ENCODE data around the gene ESD.

The ESD gene

DNA sequence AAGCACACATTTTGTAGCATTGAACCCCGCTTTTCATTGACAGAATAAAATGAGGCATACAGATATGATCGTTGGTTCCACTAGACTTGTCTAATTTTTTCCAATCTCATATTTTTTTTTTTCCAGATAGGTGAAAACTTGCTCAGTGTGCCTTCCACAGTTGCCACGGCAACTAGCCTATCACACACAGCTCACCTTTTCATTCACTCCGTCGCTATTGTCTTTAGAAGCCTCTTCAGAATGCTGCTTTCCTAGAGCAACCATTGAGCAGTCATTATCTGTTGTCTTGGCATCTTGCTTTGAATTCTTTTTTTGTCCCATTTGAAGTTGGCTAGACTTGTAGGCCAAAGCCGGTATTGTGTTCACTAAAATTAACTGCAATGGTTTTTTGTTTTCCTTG lies 37.7 kb upstream of the ESD start:
- Histone ChIP-seq H3K4me3 (ENCODE audit: low read length) (no peak overlapping the region), H3K23ac (ENCODE audit: low read length) (no peak overlapping the region), H3K9ac (ENCODE audit: low read length) (no peak overlapping the region), H2BK120ac (ENCODE audit: low read depth, low read length) (no peak overlapping the region), H2AK5ac (ENCODE audit: low read length) (no peak overlapping the region), H3K36me3 (ENCODE audit: control insufficient read depth, insufficient read depth, low read length) (no peaks in the 10 kb centered on the region), H4K8ac (ENCODE audit: low read depth, low read length) (no peak overlapping the region), H2BK5ac (ENCODE audit: low read length) (no peak overlapping the region), H3K18ac (ENCODE audit: low read length) (no peak overlapping the region), H3K4me2 (ENCODE audit: low read length) (no peak overlapping the region), H2BK15ac (replicated peaks; ENCODE audit: low read depth) (no peak overlapping the region), H4K5ac (ENCODE audit: low read length) (no peak overlapping the region), H3K27ac (ENCODE audit: low read depth, low read length) (no peak overlapping the region), H3K79me1 (ENCODE audit: low read length) (no peaks in the 10 kb centered on the region), H3K27me3 (ENCODE audit: insufficient read depth, low read length, poor library complexity) (no peaks in the 10 kb centered on the region), H3K56ac (ENCODE audit: low read length) (no peak overlapping the region), H3K4ac (ENCODE audit: low read depth, low read length) (no peak overlapping the region), H3K4me1 (ENCODE audit: control insufficient read depth, low read depth, low read length) (no peaks in the 10 kb centered on the region), H3K79me2 (ENCODE audit: control insufficient read depth, insufficient read depth, low read length) (no peaks in the 10 kb centered on the region)
- no CpG with 5 or more reads among the region's 6 CpGs for WGBS (ENCODE audit: extremely low coverage, insufficient coverage, low lambda C conversion rate)
- DNase-seq = peak; percentile 30

DNA sequence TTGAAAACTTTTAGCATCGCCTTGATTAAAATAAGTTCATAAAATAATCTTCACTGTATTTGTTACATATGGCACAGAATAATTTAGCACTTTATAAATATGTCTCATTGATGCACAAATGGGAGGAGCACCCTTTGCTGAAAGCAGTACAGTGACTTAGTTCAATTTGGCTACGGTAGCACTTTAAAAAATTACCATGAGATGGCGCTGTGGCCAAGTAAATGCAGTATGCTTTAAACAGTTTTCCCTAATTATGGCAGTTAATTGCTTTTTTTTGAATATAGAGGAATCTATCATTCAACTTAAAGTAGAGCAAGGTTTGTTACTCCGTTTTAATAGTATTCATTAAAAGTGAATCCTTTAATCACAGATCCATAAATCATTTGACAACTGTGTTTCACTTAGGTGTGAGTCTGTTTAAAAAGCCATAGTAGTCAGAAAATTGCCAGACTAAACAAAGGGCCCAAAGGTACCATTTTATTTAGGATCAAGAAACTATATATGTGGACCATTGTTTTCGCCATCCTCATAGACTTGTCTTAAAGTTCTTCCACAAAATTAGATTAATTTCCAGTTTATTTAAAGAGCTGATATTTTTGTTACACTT lies 34.7 kb upstream of the ESD start:
- Histone ChIP-seq H3K79me2 (ENCODE audit: control insufficient read depth, insufficient read depth, low read length) (no peaks in the 10 kb centered on the region), H3K79me1 (ENCODE audit: low read length) (no peaks in the 10 kb centered on the region), H3K4ac (ENCODE audit: low read depth, low read length) (no peak overlapping the region), H2BK15ac (replicated peaks; ENCODE audit: low read depth) (no peak overlapping the region), H3K56ac (ENCODE audit: low read length) (no peak overlapping the region), H3K4me1 (ENCODE audit: control insufficient read depth, low read depth, low read length) (no peaks in the 10 kb centered on the region), H3K4me2 (ENCODE audit: low read length) (no peak overlapping the region), H2AK5ac (ENCODE audit: low read length) (no peak overlapping the region), H2BK5ac (ENCODE audit: low read length) (no peak overlapping the region), H3K4me3 (ENCODE audit: low read length) (no peak overlapping the region), H4K8ac (ENCODE audit: low read depth, low read length) (no peak overlapping the region), H3K27me3 (ENCODE audit: insufficient read depth, low read length, poor library complexity) (no peaks in the 10 kb centered on the region), H3K23ac (ENCODE audit: low read length) (no peak overlapping the region), H4K5ac (ENCODE audit: low read length) (no peak overlapping the region), H3K36me3 (ENCODE audit: control insufficient read depth, insufficient read depth, low read length) (no peaks in the 10 kb centered on the region), H3K9ac (ENCODE audit: low read length) (no peak overlapping the region), H3K18ac (ENCODE audit: low read length) (no peak overlapping the region), H3K27ac (ENCODE audit: low read depth, low read length) (no peak overlapping the region), H2BK120ac (ENCODE audit: low read depth, low read length) (no peak overlapping the region)
- WGBS (ENCODE audit: extremely low coverage, insufficient coverage, low lambda C conversion rate) = no CpG with 5 or more reads among the region's 5 CpGs
- peak; percentile 45 for DNase-seq

DNA sequence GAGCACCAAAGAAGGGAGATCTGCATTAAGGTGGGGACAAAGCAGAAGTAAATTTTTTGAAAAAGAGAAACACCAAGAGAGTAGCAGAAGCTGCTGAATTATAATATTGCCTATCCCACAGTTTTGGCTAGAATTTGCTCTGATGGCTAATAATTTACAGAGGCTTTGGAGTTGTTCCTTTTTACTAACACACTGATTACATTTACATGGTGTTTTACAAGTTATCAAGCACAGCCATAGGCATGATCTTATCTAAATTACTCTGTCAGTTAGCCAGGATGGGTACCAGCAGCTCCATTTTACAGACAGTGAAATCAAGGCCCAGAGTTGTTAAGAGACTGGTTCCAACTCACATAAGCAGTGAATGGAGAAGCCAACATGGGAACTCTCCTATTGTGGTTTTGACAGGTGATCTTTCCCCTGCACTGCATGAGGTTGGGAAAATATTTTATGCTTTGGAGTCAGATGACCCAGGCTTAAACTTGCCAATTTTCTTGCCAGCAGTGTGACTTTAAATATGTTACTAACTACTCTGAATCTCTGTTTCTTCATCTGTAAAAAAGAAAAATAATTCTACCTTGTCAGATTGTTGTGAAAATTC lies 33.5 kb upstream of the ESD start:
- H3K27ac ChIP-seq (ENCODE audit: low read depth, low read length) = no peak overlapping the region
- H3K36me3 ChIP-seq (ENCODE audit: control insufficient read depth, insufficient read depth, low read length) = no peaks in the 10 kb centered on the region
- no peaks in the 10 kb centered on the region for H3K79me1 ChIP-seq (ENCODE audit: low read length)
- H3K18ac ChIP-seq (ENCODE audit: low read length) = no peak overlapping the region
- no peak overlapping the region for H3K9ac ChIP-seq (ENCODE audit: low read length)
- H2BK15ac ChIP-seq (replicated peaks; ENCODE audit: low read depth) = no peak overlapping the region
- no peaks in the 10 kb centered on the region for H3K4me1 ChIP-seq (ENCODE audit: control insufficient read depth, low read depth, low read length)
- no peak for DNase-seq
- no peak overlapping the region for H3K23ac ChIP-seq (ENCODE audit: low read length)
- H3K79me2 ChIP-seq (ENCODE audit: control insufficient read depth, insufficient read depth, low read length) = no peaks in the 10 kb centered on the region
- no peak overlapping the region for H3K4me2 ChIP-seq (ENCODE audit: low read length)
- no peak overlapping the region for H3K56ac ChIP-seq (ENCODE audit: low read length)
- H3K4ac ChIP-seq (ENCODE audit: low read depth, low read length) = no peak overlapping the region
- no peak overlapping the region for H2AK5ac ChIP-seq (ENCODE audit: low read length)
- H3K4me3 ChIP-seq (ENCODE audit: low read length) = no peak overlapping the region
- no peak overlapping the region for H2BK5ac ChIP-seq (ENCODE audit: low read length)
- no peaks in the 10 kb centered on the region for H3K27me3 ChIP-seq (ENCODE audit: insufficient read depth, low read length, poor library complexity)
- no peak overlapping the region for H2BK120ac ChIP-seq (ENCODE audit: low read depth, low read length)
- no peak overlapping the region for H4K8ac ChIP-seq (ENCODE audit: low read depth, low read length)
- H4K5ac ChIP-seq (ENCODE audit: low read length) = no peak overlapping the region

DNA sequence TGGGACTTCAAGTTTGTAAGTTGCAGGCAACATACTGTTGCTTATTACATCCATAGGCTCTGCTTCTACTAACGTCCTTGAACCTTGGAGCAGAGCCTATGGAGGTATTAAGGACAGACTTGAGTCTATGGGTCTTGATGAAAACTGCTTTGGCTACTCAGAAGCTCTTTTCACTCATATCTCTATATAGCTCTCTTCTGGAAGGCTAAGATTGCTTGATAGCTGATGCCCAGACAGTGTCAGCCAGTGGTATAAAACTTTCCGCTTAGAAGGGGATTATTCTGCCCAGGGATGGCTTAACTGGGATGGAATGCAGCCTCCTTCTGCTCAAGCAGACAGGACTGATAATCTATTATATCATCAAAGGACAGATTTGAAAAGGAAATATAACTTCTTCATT lies 25.6 kb upstream of the ESD start:
- no peak overlapping the region for H3K4ac ChIP-seq (ENCODE audit: low read depth, low read length)
- H2BK5ac ChIP-seq (ENCODE audit: low read length) = no peak overlapping the region
- H2BK120ac ChIP-seq (ENCODE audit: low read depth, low read length) = no peak overlapping the region
- no peak overlapping the region for H4K8ac ChIP-seq (ENCODE audit: low read depth, low read length)
- H3K56ac ChIP-seq (ENCODE audit: low read length) = no peak overlapping the region
- H2AK5ac ChIP-seq (ENCODE audit: low read length) = no peak overlapping the region
- H3K79me2 ChIP-seq (ENCODE audit: control insufficient read depth, insufficient read depth, low read length) = no peaks in the 10 kb centered on the region
- no CpG with 5 or more reads among the region's 2 CpGs for WGBS (ENCODE audit: extremely low coverage, insufficient coverage, low lambda C conversion rate)
- H3K23ac ChIP-seq (ENCODE audit: low read length) = no peak overlapping the region
- no peaks in the 10 kb centered on the region for H3K4me1 ChIP-seq (ENCODE audit: control insufficient read depth, low read depth, low read length)
- no peaks in the 10 kb centered on the region for H3K79me1 ChIP-seq (ENCODE audit: low read length)
- H2BK15ac ChIP-seq (replicated peaks; ENCODE audit: low read depth) = no peak overlapping the region
- no peak for DNase-seq
- no peak overlapping the region for H4K5ac ChIP-seq (ENCODE audit: low read length)
- no peak overlapping the region for H3K4me3 ChIP-seq (ENCODE audit: low read length)
- H3K27ac ChIP-seq (ENCODE audit: low read depth, low read length) = no peak overlapping the region
- no peaks in the 10 kb centered on the region for H3K27me3 ChIP-seq (ENCODE audit: insufficient read depth, low read length, poor library complexity)
- no peaks in the 10 kb centered on the region for H3K36me3 ChIP-seq (ENCODE audit: control insufficient read depth, insufficient read depth, low read length)
- no peak overlapping the region for H3K4me2 ChIP-seq (ENCODE audit: low read length)
- H3K9ac ChIP-seq (ENCODE audit: low read length) = no peak overlapping the region
- H3K18ac ChIP-seq (ENCODE audit: low read length) = no peak overlapping the region

DNA sequence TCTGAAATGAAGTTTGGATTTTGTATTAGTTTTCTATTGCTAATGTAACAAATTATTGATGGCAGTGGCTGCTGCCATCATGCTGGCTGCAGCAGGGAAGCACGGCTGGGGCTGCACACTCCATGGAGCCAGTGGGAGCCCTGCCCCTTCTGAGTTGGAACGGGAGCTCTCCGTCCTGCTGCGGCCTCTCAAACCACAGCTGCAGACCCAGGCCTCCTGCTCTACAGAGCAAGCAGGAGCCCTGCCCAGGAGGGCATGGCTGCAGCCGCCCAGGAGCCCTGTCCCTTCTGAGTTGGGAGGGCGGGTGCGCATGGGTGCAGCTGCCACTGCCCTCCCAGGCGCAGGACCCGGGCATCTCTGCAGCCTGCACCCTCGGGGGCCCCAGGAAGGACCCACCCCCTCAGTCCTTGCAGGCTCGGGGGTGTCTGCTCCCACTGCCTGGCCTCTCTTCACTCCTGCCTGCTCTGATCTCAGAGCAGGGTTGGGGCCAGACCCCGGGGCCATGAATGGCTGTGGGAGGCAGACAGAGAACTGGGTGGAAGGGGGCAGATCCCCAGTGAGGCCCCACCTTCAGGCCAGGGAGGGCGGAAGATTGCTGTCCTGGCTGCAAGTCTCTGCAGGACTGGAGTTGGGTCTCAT lies 21.0 kb upstream of the ESD start:
- Histone ChIP-seq H2AK5ac (ENCODE audit: low read length) (no peak overlapping the region), H2BK5ac (ENCODE audit: low read length) (no peak overlapping the region), H2BK120ac (ENCODE audit: low read depth, low read length) (no peak overlapping the region), H3K9ac (ENCODE audit: low read length) (no peak overlapping the region), H3K27me3 (ENCODE audit: insufficient read depth, low read length, poor library complexity) (no peaks in the 10 kb centered on the region), H3K36me3 (ENCODE audit: control insufficient read depth, insufficient read depth, low read length) (no peaks in the 10 kb centered on the region), H3K27ac (ENCODE audit: low read depth, low read length) (no peak overlapping the region), H2BK15ac (replicated peaks; ENCODE audit: low read depth) (no peak overlapping the region), H3K4me1 (ENCODE audit: control insufficient read depth, low read depth, low read length) (no peaks in the 10 kb centered on the region), H3K4me3 (ENCODE audit: low read length) (no peak overlapping the region), H3K56ac (ENCODE audit: low read length) (no peak overlapping the region), H4K8ac (ENCODE audit: low read depth, low read length) (no peak overlapping the region), H3K79me1 (ENCODE audit: low read length) (no peaks in the 10 kb centered on the region), H3K18ac (ENCODE audit: low read length) (no peak overlapping the region), H3K23ac (ENCODE audit: low read length) (no peak overlapping the region), H3K79me2 (ENCODE audit: control insufficient read depth, insufficient read depth, low read length) (no peaks in the 10 kb centered on the region), H4K5ac (ENCODE audit: low read length) (no peak overlapping the region), H3K4ac (ENCODE audit: low read depth, low read length) (no peak overlapping the region), H3K4me2 (ENCODE audit: low read length) (no peak overlapping the region)
- no peak for DNase-seq
- no CpG with 5 or more reads among the region's 13 CpGs for WGBS (ENCODE audit: extremely low coverage, insufficient coverage, low lambda C conversion rate)

DNA sequence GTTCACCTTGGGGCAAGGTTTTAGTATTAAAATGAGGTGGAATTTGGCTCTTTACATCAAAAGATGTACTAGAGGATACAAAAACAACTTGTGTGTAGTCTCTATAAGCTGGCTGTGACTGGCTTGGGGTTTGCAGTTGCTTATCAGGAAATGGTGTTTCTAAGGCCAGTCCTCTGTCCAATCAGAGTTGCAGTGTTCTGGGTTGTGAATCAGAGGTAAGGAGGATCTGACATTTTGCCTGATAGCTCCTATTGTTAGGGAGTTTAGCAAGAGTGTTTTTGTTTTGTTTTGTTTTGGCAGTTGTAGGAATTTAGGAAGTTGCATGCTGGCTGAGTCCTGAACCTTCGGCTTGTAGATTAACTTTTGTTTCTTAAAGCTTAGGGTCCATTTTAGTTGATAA lies 20.1 kb upstream of the ESD start:
- Histone ChIP-seq H3K79me2 (ENCODE audit: control insufficient read depth, insufficient read depth, low read length) (no peaks in the 10 kb centered on the region), H2BK120ac (ENCODE audit: low read depth, low read length) (no peak overlapping the region), H3K23ac (ENCODE audit: low read length) (no peak overlapping the region), H2AK5ac (ENCODE audit: low read length) (no peak overlapping the region), H3K27me3 (ENCODE audit: insufficient read depth, low read length, poor library complexity) (no peaks in the 10 kb centered on the region), H3K4me1 (ENCODE audit: control insufficient read depth, low read depth, low read length) (no peaks in the 10 kb centered on the region), H3K4ac (ENCODE audit: low read depth, low read length) (no peak overlapping the region), H3K27ac (ENCODE audit: low read depth, low read length) (no peak overlapping the region), H2BK5ac (ENCODE audit: low read length) (no peak overlapping the region), H3K36me3 (ENCODE audit: control insufficient read depth, insufficient read depth, low read length) (no peaks in the 10 kb centered on the region), H3K9ac (ENCODE audit: low read length) (no peak overlapping the region), H3K79me1 (ENCODE audit: low read length) (no peaks in the 10 kb centered on the region), H2BK15ac (replicated peaks; ENCODE audit: low read depth) (no peak overlapping the region), H4K8ac (ENCODE audit: low read depth, low read length) (no peak overlapping the region), H3K4me3 (ENCODE audit: low read length) (no peak overlapping the region), H4K5ac (ENCODE audit: low read length) (no peak overlapping the region), H3K18ac (ENCODE audit: low read length) (no peak overlapping the region), H3K56ac (ENCODE audit: low read length) (no peak overlapping the region), H3K4me2 (ENCODE audit: low read length) (no peak overlapping the region)
- DNase-seq = peak; percentile 37
- WGBS (ENCODE audit: extremely low coverage, insufficient coverage, low lambda C conversion rate) = no CpG with 5 or more reads among the region's 1 CpG

Measured in mesendoderm (in vitro differentiated cells).